Stimulated activated naive CD8-positive, alpha-beta T cell treated with anti-CD3 and anti-CD28 coated beads, Interleukin-15, amount 100 ng/mL, for 72 hours (primary cell): ENCODE results near the gene SMIM21.

Source experiments
- ATAC-seq: fragments of 150-1000 bp; cut with Tn5 transposase; 2 replicates; pipeline ENCODE4 v1.10.0; 2021; ENCODE audit warnings: mild to moderate bottlenecking, moderate library complexity
- DNase-seq, 2 donors: peaks; one replicate each; pipeline ENCODE4 v3.0.0; 2021 to 2022
- H3K27ac Mint-ChIP-seq, 2 donors: one replicate each; pipeline ENCODE4 v1.8.0; 2022; ENCODE audit warnings: mild to moderate bottlenecking in 2 of 2, mixed read lengths in 2 of 2, moderate library complexity in 2 of 2
- H3K27me3 Mint-ChIP-seq: one replicate; pipeline ENCODE4 v1.8.0; 2022; ENCODE audit warnings: mixed read lengths
- H3K4me1 Mint-ChIP-seq: one replicate; pipeline ENCODE4 v1.8.0; 2022; ENCODE audit warnings: mild to moderate bottlenecking, mixed read lengths
- H3K4me3 Mint-ChIP-seq, 2 donors: one replicate each; pipeline ENCODE4 v1.8.0; 2022; ENCODE audit warnings: mild to moderate bottlenecking in 2 of 2, mixed read lengths in 2 of 2, moderate library complexity in 1 of 2
- H3K9me3 Mint-ChIP-seq, 2 donors: one replicate each; pipeline ENCODE4 v1.8.0; 2022; ENCODE audit warnings: mixed read lengths in 2 of 2

SMIM21 gene

DNA sequence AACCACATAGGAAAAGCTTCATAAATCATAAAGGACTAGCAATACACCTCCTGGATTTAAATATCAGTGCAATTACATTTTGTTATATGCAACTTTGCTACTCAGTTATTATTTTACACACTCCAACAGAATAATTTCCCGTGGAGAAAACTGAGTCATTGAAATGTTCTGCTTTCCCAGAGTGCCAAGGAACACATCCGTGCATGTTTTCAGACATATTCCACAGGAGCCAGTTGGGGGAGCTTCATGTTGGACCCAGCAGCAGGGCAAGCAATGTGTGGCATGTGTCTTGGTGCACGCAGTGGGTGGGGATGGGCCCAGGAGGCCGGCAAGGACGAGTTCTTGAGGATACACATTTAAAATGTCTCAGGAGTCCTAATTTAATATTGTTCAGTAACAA lies 14.4 kb upstream of the SMIM21 start:
- Mint-ChIP-seq H3K4me1 (peaks cover 7% of the 10 kb centered on the region), H3K27me3 (peaks cover 20% of the 10 kb centered on the region), H3K27ac (no peak overlapping the region), H3K4me3 (no peak overlapping the region), H3K9me3 (no peaks in the 10 kb centered on the region)
- DNase-seq (no peak), ATAC-seq (no peak)

DNA sequence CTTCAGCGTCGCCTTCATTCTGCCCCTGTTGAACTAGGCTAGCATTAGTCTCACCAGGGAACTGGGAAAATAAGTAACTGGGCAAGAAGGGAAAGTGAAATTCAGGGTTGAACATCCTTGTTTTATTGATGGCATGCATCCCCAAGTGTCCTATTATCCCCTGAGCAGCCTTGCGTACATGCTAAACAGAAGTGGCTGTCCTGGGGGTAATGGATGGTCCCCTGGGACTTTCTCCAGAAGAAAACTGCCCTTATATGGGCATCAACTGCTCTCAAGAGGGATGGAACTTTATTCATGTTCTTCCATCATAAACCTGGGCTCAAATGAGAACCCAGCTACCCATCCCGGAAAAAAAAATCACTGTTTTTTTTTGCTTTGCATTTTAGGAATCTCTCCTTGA lies 11.8 kb upstream of the SMIM21 start:
- Mint-ChIP-seq H3K27ac (no peak overlapping the region), H3K27me3 (peaks cover 32% of the 10 kb centered on the region), H3K9me3 (no peaks in the 10 kb centered on the region), H3K4me1 (peaks cover 7% of the 10 kb centered on the region), H3K4me3 (no peak overlapping the region)
- DNase-seq (no peak), ATAC-seq (no peak)

DNA sequence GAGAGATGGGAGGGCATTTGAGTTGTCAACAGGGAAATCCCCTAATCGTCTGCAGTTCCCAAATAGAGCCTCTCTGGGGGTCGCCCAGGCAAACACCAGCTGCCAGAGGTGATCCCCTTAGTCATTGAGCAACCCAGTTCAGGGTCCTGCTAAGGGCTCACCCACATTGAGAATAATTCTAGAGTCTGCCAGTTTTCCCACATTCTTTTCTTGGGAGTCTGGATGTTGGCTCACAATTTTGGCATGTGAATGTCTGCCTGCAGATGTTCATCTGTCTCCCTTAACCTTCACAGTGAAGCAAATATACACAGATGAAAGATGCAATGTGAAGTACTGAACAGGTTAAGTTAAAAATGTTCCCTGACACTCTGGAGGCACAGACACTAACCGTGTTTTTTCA lies 11.4 kb upstream of the SMIM21 start:
- H3K9me3 Mint-ChIP-seq: no peaks in the 10 kb centered on the region
- no peak for ATAC-seq
- H3K4me3 Mint-ChIP-seq: no peak overlapping the region

GRCh38 chr18:75437979-75438378 lies 10.5 kb upstream of the SMIM21 start:
- ATAC-seq: no peak
- H3K9me3 Mint-ChIP-seq: no peaks in the 10 kb centered on the region
- H3K4me1 Mint-ChIP-seq: no peaks in the 10 kb centered on the region
- peaks cover 33% of the 10 kb centered on the region for H3K27me3 Mint-ChIP-seq
- no peak overlapping the region for H3K27ac Mint-ChIP-seq
- H3K4me3 Mint-ChIP-seq: no peak overlapping the region
- no peak for DNase-seq

More for the DNA sequence above, 11.4 kb upstream of the SMIM21 start:
- Mint-ChIP-seq H3K27ac (no peak overlapping the region), H3K4me1 (peaks cover 4% of the 10 kb centered on the region), H3K27me3 (peaks cover 33% of the 10 kb centered on the region)
- no peak for DNase-seq

- peaks cover 33% of the 10 kb centered on the region for H3K27me3 Mint-ChIP-seq
Measured at GRCh38 chr18:75433098-75433497, 5.6 kb upstream of the SMIM21 start.

GRCh38 chr18:75429975-75430374 lies 2.5 kb upstream of the SMIM21 start:
- no peaks in the 10 kb centered on the region for H3K9me3 Mint-ChIP-seq
- no peaks in the 10 kb centered on the region for H3K4me1 Mint-ChIP-seq
- peaks cover 34% of the 10 kb centered on the region for H3K27me3 Mint-ChIP-seq
- no peak overlapping the region for H3K27ac Mint-ChIP-seq
- H3K4me3 Mint-ChIP-seq: no peak overlapping the region
- DNase-seq: no peak
- ATAC-seq: no peak

More at GRCh38 chr18:75433098-75433497, 5.6 kb upstream of the SMIM21 start:
- H3K4me1 Mint-ChIP-seq: no peaks in the 10 kb centered on the region
- no peaks in the 10 kb centered on the region for H3K9me3 Mint-ChIP-seq
- ATAC-seq (no peak), DNase-seq (no peak)
- no peak overlapping the region for H3K4me3 Mint-ChIP-seq
- no peak overlapping the region for H3K27ac Mint-ChIP-seq

GRCh38 chr18:75428490-75428889 lies 987 bp upstream of the SMIM21 start:
- no peaks in the 10 kb centered on the region for H3K9me3 Mint-ChIP-seq
- DNase-seq: no peak
- H3K4me1 Mint-ChIP-seq: no peaks in the 10 kb centered on the region
- no peak overlapping the region for H3K27ac Mint-ChIP-seq
- H3K27me3 Mint-ChIP-seq: peaks cover 34% of the 10 kb centered on the region
- no peak for ATAC-seq
- H3K4me3 Mint-ChIP-seq: no peak overlapping the region

- H3K9me3 Mint-ChIP-seq: no peaks in the 10 kb centered on the region
- no peak for DNase-seq
- peak overlapping the region in 1 of 2 donors; percentile 13 for H3K27ac Mint-ChIP-seq
- ATAC-seq: no peak
- H3K27me3 Mint-ChIP-seq: peaks cover 27% of the 10 kb centered on the region
- no peaks in the 10 kb centered on the region for H3K4me1 Mint-ChIP-seq
- H3K4me3 Mint-ChIP-seq: no peak overlapping the region
Measured at GRCh38 chr18:75422341-75422910, 5.1 kb downstream of the SMIM21 start.

- ATAC-seq: no peak
- Mint-ChIP-seq H3K4me3 (no peak overlapping the region), H3K27me3 (peaks cover 34% of the 10 kb centered on the region), H3K27ac (no peak overlapping the region), H3K4me1 (no peaks in the 10 kb centered on the region), H3K9me3 (no peaks in the 10 kb centered on the region)
- DNase-seq: no peak
Measured at GRCh38 chr18:75421656-75422055, 5.8 kb downstream of the SMIM21 start.

- DNase-seq (no peak), ATAC-seq (no peak)
- Mint-ChIP-seq H3K4me1 (no peaks in the 10 kb centered on the region), H3K9me3 (no peaks in the 10 kb centered on the region), H3K4me3 (no peak overlapping the region), H3K27me3 (peaks cover 34% of the 10 kb centered on the region), H3K27ac (no peak overlapping the region)
Measured at GRCh38 chr18:75418293-75419005, 9.1 kb downstream of the SMIM21 start.

DNA sequence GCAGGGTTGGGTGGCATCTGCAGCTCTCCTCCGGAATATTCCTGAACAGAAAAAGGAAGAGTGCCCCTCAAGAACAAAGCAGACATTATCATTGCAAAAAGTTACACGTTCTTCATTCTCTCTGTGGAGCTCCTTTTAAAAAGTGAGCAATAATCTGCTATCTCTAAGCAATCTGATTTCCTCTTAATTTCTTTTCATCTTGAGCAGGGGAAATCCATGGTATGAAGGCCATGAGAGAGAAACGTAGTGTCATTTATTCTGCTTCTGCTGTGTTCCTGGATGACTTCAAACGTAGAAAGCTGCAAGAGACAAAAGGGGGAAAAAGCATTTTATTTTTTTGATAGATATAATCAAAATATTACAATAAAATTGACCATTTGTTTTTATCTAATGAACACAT lies 16.9 kb downstream of the SMIM21 start:
- no peak overlapping the region for H3K27ac Mint-ChIP-seq
- ATAC-seq: no peak
- DNase-seq: no peak
- H3K9me3 Mint-ChIP-seq: no peaks in the 10 kb centered on the region
- no peak overlapping the region for H3K4me3 Mint-ChIP-seq
- peaks cover 11% of the 10 kb centered on the region for H3K4me1 Mint-ChIP-seq
- H3K27me3 Mint-ChIP-seq: peaks cover 20% of the 10 kb centered on the region

DNA sequence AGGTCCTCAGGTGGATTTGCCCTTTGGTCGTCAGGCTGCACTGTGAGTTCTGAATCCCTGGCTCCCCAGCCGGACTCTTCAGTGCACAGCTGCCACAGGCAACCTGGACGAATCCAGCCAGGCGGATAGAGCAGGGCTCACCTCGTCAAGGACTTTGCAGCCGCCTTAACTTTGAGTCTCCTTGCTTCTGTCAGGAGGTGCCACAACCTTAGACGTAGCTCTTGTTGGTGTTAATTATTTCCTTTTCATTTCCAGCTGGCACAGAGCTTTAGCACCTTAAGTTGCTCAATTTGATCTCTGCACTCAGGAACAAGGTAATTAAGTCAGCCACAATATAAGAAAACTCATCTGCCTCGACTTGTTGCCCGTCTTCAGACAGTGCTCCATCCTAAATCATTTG lies 17.7 kb downstream of the SMIM21 start:
- Mint-ChIP-seq H3K4me3 (no peak overlapping the region), H3K27me3 (peaks cover 20% of the 10 kb centered on the region), H3K9me3 (no peaks in the 10 kb centered on the region), H3K4me1 (peaks cover 11% of the 10 kb centered on the region), H3K27ac (no peak overlapping the region)
- no peak for DNase-seq
- no peak for ATAC-seq

GRCh38 chr18:75408554-75409506 lies 18.7 kb downstream of the SMIM21 start:
- Mint-ChIP-seq H3K4me1 (peaks cover 11% of the 10 kb centered on the region), H3K27ac (peak overlapping the region in 1 of 2 donors; percentile 45), H3K27me3 (peaks cover 14% of the 10 kb centered on the region), H3K9me3 (no peaks in the 10 kb centered on the region), H3K4me3 (no peak overlapping the region)
- DNase-seq: peak; percentile 37 to 52
- peak; percentile 94 for ATAC-seq

- DNase-seq (no peak), ATAC-seq (no peak)
- no peak overlapping the region for H3K27ac Mint-ChIP-seq
- no peaks in the 10 kb centered on the region for H3K9me3 Mint-ChIP-seq
- no peak overlapping the region for H3K4me3 Mint-ChIP-seq
- H3K27me3 Mint-ChIP-seq: peaks cover 9% of the 10 kb centered on the region
- H3K4me1 Mint-ChIP-seq: peaks cover 11% of the 10 kb centered on the region
Measured at GRCh38 chr18:75407468-75408437, 19.8 kb downstream of the SMIM21 start.
